ENCODE measurements around the gene REC114.

DNA sequence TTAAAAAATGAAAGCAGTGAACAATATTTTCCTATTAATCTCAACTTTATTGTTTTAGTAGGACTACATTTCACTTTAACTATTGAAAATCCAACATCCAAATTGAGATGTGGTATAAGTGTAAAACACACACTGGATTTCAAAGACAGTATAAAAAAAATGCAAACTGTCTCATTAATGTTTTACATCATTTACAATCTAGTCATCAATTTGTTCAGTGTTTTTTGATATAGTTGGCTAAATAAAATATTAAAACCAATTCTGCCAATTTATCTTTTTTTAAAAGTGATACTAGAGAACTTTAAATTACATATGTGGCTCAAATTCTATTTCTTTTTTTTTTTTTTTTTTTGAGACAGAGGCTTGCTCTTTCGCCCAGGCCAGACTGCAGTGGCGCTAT, 95.2 kb downstream of the REC114 start:
- TF ChIP-seq CTCF (IDR thresholded peaks at IDR 0.05; ENCODE audit: poor library complexity) (no peak), EZH2 (IDR thresholded peaks at IDR 0.05; ENCODE audit: borderline replicate concordance) (no peak)
